K562 (cell line): Measurements from ENCODE around the gene RSPH1. TPM values are rescaled to one million over a fixed set of nuclear protein-coding genes. Genes with fewer than 3 reads are reported as not detected.

Experiments used
- ATAC-seq: fragments of 200-7000 bp; cut with Tn5 transposase; 3 replicates; pipeline ENCODE4 v1.9.1; 2020; ENCODE audit warnings: moderate library complexity
- BruUV-seq: library from RNA; stranded (reverse); fragments of 400-500 nt; replicated peaks from 2 replicates; lab custom pipeline; 2021; lab: Mats Ljungman, UMichigan
- CTCF ChIA-PET: fragments of 300-600 bp; formaldehyde crosslinking; extraction: SDS; loops from one replicate; lab custom pipeline; 2021; ENCODE audit warnings: low intra/inter-chr PET ratio; lab: Yijun Ruan, JAX
- POLR2A ChIA-PET: fragments of 300-600, 350-650 bp; sonication (Branson Sonifier 250); formaldehyde crosslinking; extraction: SDS; loops from one replicate; lab custom pipeline; 2021; ENCODE audit warnings: antibody characterized with exemption, inconsistent platforms; lab: Yijun Ruan, JAX
- DNase-seq, 4 experiments: peaks; one replicate each; pipeline versions ENCODE4 v3.0.0 to v3.0.0-alpha.2; 2011 to 2018; ENCODE audit warnings: low spot score in 3 of 4, mixed read lengths in 3 of 4; ENCODE audit errors: extremely low read depth in 1 of 4
- FAIRE-seq: peaks from 2 replicates; lab custom pipeline; 2011; peaks lifted over from hg19 to GRCh38; lab: Jason Lieb, UNC
- H2AFZ ChIP-seq: 2 replicates; pipeline ENCODE4 v1.6.0; 2011; ENCODE audit warnings: low read depth, low read length, control low read depth, inconsistent platforms
- H3K27ac ChIP-seq: fragments of 200-600 bp; 3 replicates; pipeline ENCODE4 v1.8.0; 2011; ENCODE audit warnings: low read depth, mild to moderate bottlenecking, control low read depth, inconsistent platforms, low read length, moderate library complexity, mixed read lengths; ENCODE audit errors: extremely low read depth
- H3K27me3 ChIP-seq, 2 experiments: fragments of 300-600 bp in 1 of 2; 2 replicates in 1 of 2; 3 replicates in 1 of 2; pipeline versions ENCODE4 v1.6.0 to v1.8.0; 2011; ENCODE audit warnings: inconsistent platforms in 2 of 2, low read length in 2 of 2, mild to moderate bottlenecking in 1 of 2, mixed read lengths in 1 of 2, moderate library complexity in 1 of 2; ENCODE audit not compliant: control insufficient read depth in 2 of 2, insufficient read depth in 2 of 2
- H3K36me3 ChIP-seq: fragments of 300-600 bp; 3 replicates; pipeline ENCODE4 v1.8.0; 2011; ENCODE audit warnings: mild to moderate bottlenecking, low read length, inconsistent platforms; ENCODE audit not compliant: control insufficient read depth, insufficient read depth
- H3K4me1 ChIP-seq, 2 experiments: fragments of 200-600 bp in 1 of 2; replicated peaks in 1 of 2; 2 replicates in 1 of 2; 3 replicates in 1 of 2; pipeline versions ENCODE4 v1.5.1 to v1.8.0; 2011; ENCODE audit warnings: inconsistent platforms in 2 of 2, low read length in 2 of 2, mild to moderate bottlenecking in 1 of 2, mixed read lengths in 1 of 2, moderate library complexity in 1 of 2; ENCODE audit not compliant: control insufficient read depth in 2 of 2, insufficient read depth in 2 of 2
- H3K4me2 ChIP-seq: 2 replicates; pipeline ENCODE4 v1.6.1; 2011; ENCODE audit warnings: low read length, control low read depth, inconsistent platforms, mixed read lengths; ENCODE audit not compliant: insufficient read depth
- H3K4me3 ChIP-seq: fragments of 200-600 bp; sonication (generic), shearing (Covaris generic); 2 replicates; pipeline ENCODE4 v1.5.1; 2016; ENCODE audit warnings: control low read depth, inconsistent platforms
- H3K79me2 ChIP-seq: fragments of 200-600 bp; 3 replicates; pipeline ENCODE4 v1.8.0; 2011; ENCODE audit warnings: low read length, inconsistent platforms; ENCODE audit not compliant: control insufficient read depth, insufficient read depth
- H3K9ac ChIP-seq, 2 experiments: 2 replicates each; pipeline versions ENCODE4 v1.6.0 to v1.6.1; 2011; ENCODE audit warnings: low read depth in 2 of 2, low read length in 2 of 2, control low read depth in 1 of 2, inconsistent platforms in 1 of 2, mild to moderate bottlenecking in 1 of 2, mixed read lengths in 1 of 2; ENCODE audit not compliant: insufficient read depth in 1 of 2
- H3K9me1 ChIP-seq: one replicate; pipeline ENCODE4 v1.6.0; 2011; ENCODE audit warnings: inconsistent platforms, mild to moderate bottlenecking, low read length, moderate library complexity; ENCODE audit not compliant: control insufficient read depth, insufficient read depth
- H3K9me3 ChIP-seq: replicated peaks from 2 replicates; pipeline ENCODE4 v1.5.1; 2011; ENCODE audit warnings: low read depth, low read length, inconsistent platforms; ENCODE audit not compliant: control insufficient read depth, insufficient read depth
- H4K20me1 ChIP-seq: replicated peaks from 2 replicates; pipeline ENCODE4 v1.6.1; 2011; ENCODE audit warnings: low read length, inconsistent platforms, mixed read lengths; ENCODE audit not compliant: control insufficient read depth, insufficient read depth
- ARID1B ChIP-seq: fragments of 450-650 bp; IDR thresholded peaks from 2 replicates; pipeline ENCODE4 v1.6.1; 2016; ENCODE audit warnings: antibody characterized with exemption, mild to moderate bottlenecking, inconsistent platforms
- ATF7 ChIP-seq: fragments of 450-650 bp; IDR thresholded peaks from 2 replicates; pipeline ENCODE4 v1.7.1; 2014; ENCODE audit warnings: mild to moderate bottlenecking, moderate library complexity
- EGR1 ChIP-seq: fragments of 450-650 bp; conservative IDR thresholded peaks from 2 replicates; pipeline ENCODE4 v1.6.1; 2017; ENCODE audit warnings: mild to moderate bottlenecking
- FOXJ2 ChIP-seq: fragments of 200-800 bp; sonication (Bioruptor generic); IDR thresholded peaks from 2 replicates; pipeline ENCODE4 v1.6.1; 2016; ENCODE audit warnings: missing genetic modification characterization, missing compliant biosample characterization
- RAD51 ChIP-seq: fragments of 450-650 bp; IDR thresholded peaks from 2 replicates; pipeline ENCODE4 v1.7.1; 2016; ENCODE audit warnings: low read depth, mild to moderate bottlenecking, borderline replicate concordance
- SP1 ChIP-seq: sonication (generic); formaldehyde crosslinking; IDR thresholded peaks from 2 replicates; pipeline ENCODE4 v1.8.1; 2022; ENCODE audit warnings: mild to moderate bottlenecking, missing genetic modification reagents
- TAL1 ChIP-seq: fragments of 450-650 bp; IDR thresholded peaks from 2 replicates; pipeline ENCODE4 v1.6.1; 2016; ENCODE audit warnings: mild to moderate bottlenecking
- ZNF24 ChIP-seq: fragments of 450-650 bp; IDR thresholded peaks from 2 replicates; pipeline ENCODE4 v1.6.1; 2016
- ZNF3 ChIP-seq: fragments of 250-450 bp; sonication (Bioruptor Pico); IDR thresholded peaks from 2 replicates; pipeline ENCODE4 v1.5.0; 2021; ENCODE audit warnings: mild to moderate bottlenecking, moderate library complexity
- ZNF444 ChIP-seq: fragments of 250-450 bp; sonication (Bioruptor Pico); IDR thresholded peaks from 2 replicates; pipeline ENCODE4 v1.4.0; 2020; ENCODE audit warnings: mild to moderate bottlenecking, moderate library complexity
- WGBS: fragments of 100-300 bp; shearing (Covaris generic); methylation state at CpG from one replicate; pipeline ENCODE4 v1.1.6; 2016; ENCODE audit warnings: low coverage, mixed read lengths; ENCODE audit not compliant: insufficient coverage; ENCODE audit errors: missing lambda C conversion rate; 5-methylcytosine and 5-hydroxymethylcytosine counted together
- in situ Hi-C: fragments of 300-500 bp; cut with MboI; formaldehyde crosslinking; loops from 4 replicates; pipeline ENCODE4 v1.15.0; 2018; ENCODE audit warnings: inconsistent platforms, mixed read lengths
- intact Hi-C: fragments of 100-400 bp; cut with micrococcal nuclease; formaldehyde crosslinking; loops from 2 replicates; pipeline ENCODE4 v1.14.2; 2022
- polyA plus RNA-seq, 8 experiments: library from polyadenylated mRNA; depleted of rRNA in 4 of 8; stranded (reverse) in 5 of 8; unstranded in 3 of 8; fragments of >200 nt; fragmentation: Nextera tagmentation in 2 of 8; fragmentation: Illumina TruSeq in 1 of 8; extraction: Ambion mirVana in 2 of 8; extraction: Trizol in 1 of 8; gene quantifications; 2 replicates each; pipeline versions ENCODE4 v1.2.1 to v1.2.3, GENCODE V29; 2011 to 2014; ENCODE audit warnings: inconsistent platforms in 1 of 8, missing spikeins in 1 of 8
- total RNA-seq, 7 experiments: library from RNA; depleted of rRNA in 6 of 7; stranded (reverse); fragments of >200 nt in 6 of 7; fragmentation: Illumina TruSeq in 2 of 7; extraction: Trizol in 2 of 7; gene quantifications; 2 replicates each; pipeline versions ENCODE4 v1.2.1 to v1.2.3, GENCODE V29; 2011 to 2021; ENCODE audit warnings: low replicate concordance in 1 of 7
- TF ChIP-seq, protein P1 (sequence below), 2 experiments: fragments of 150-350 bp in 1 of 2; IDR thresholded peaks; 2 replicates each; pipeline ENCODE4 v1.6.1; 2012 to 2016; ENCODE audit warnings: low read depth in 2 of 2, low read length in 2 of 2, mild to moderate bottlenecking in 1 of 2, moderate library complexity in 1 of 2
- TF ChIP-seq, protein P2 (sequence below): IDR thresholded peaks from 3 replicates; pipeline ENCODE4 v1.6.1; 2011; ENCODE audit warnings: borderline replicate concordance, mild to moderate bottlenecking, moderate library complexity; ENCODE audit not compliant: insufficient read length; ENCODE audit errors: extremely low read depth

The RSPH1 gene
- total and polyA plus RNA-seq, 9 of the 15 experiments (the other 6 are each of a cell fraction or from before 2014, with no cell fraction given): 0.17 TPM; not detected in 8

DNA sequence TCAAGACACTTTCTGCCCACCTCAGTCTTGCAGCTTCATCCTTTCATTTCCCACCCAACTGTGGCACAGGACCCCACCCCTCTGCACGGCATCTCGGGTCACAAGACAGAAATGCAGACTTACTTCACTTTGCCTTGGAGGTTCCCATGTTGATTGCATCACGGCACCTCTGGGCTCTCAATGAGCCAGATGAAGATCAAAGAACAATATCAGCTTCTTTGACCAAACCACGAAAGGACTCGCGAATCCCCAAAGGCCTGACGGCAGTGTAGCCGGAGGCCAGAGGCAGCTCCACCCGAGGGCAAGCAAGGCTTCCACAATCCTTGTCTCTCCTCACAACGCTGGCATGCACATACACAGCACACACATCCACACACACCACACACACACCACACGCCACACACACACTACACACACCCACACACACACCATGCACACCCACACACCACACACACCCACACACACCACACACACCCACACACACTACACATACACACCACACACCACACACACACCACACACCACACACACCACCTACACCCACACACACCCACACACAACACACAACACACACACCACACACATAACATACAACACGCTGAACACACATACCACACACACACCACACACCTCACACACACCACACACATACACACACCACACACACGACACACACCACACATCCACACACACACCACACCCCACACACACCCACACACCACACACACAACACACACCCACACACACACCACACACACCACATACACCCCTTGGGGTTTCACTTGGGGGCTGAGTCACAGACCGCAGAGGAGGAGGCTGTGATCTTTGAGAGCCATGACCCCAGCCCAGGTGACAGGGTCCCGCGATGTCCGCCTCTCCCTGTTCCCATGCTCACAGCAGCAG lies 56.5 kb downstream of the RSPH1 start (continued):
- TF ChIP-seq, protein P1, sequence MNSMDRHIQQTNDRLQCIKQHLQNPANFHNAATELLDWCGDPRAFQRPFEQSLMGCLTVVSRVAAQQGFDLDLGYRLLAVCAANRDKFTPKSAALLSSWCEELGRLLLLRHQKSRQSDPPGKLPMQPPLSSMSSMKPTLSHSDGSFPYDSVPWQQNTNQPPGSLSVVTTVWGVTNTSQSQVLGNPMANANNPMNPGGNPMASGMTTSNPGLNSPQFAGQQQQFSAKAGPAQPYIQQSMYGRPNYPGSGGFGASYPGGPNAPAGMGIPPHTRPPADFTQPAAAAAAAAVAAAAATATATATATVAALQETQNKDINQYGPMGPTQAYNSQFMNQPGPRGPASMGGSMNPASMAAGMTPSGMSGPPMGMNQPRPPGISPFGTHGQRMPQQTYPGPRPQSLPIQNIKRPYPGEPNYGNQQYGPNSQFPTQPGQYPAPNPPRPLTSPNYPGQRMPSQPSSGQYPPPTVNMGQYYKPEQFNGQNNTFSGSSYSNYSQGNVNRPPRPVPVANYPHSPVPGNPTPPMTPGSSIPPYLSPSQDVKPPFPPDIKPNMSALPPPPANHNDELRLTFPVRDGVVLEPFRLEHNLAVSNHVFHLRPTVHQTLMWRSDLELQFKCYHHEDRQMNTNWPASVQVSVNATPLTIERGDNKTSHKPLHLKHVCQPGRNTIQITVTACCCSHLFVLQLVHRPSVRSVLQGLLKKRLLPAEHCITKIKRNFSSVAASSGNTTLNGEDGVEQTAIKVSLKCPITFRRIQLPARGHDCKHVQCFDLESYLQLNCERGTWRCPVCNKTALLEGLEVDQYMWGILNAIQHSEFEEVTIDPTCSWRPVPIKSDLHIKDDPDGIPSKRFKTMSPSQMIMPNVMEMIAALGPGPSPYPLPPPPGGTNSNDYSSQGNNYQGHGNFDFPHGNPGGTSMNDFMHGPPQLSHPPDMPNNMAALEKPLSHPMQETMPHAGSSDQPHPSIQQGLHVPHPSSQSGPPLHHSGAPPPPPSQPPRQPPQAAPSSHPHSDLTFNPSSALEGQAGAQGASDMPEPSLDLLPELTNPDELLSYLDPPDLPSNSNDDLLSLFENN (IDR thresholded peaks at IDR 0.05; ENCODE audit: low read depth in 2 of 2, low read length in 2 of 2): no peak
- TF ChIP-seq ZNF24 (no peak), EGR1 (peak; percentile 93)

DNA sequence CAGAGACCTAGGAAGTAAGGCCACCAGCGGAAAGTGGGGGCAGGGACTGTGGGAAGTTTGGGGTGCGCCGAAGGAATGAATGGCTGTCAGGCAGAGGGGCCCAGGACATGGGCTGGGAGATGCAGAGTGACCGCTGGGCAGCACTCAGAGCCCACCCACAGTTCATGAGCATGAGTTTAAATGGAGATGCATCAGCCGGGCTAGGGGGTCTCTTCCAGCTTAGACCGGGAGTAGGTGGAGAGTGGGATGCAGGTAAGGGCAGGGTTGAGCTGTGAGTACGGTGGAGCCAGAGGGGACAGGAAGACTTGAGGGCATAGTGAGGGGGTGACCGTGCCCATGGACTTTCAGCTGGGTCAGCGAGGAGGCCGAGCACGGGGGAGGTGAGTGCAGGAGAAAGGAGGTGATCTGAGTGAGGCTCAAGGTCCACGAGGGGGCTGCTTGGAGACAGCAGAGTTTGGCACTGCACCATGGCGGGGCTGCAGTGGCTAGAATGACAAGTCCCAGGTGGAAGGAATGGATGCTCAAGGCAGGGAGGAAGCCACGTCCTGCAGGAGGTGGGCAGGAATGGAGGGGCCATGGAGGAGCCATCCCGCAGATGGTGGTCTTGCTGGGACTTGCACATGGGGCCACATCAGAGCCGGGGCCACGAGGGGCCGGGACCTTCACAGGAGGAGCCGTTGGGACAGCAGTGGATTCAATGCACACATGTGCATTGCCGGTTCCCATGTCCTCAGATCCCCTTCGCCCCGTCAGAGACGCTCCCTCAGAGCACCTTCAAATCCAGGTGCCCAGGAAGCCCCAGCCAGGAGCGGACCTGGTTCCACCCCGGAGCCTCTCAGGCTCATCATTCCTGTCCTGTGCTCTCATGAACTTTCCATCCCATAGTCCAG lies 57.5 kb downstream of the RSPH1 start:
- Histone ChIP-seq H3K9me3 (no peaks in the 10 kb centered on the region), H3K36me3 (no peaks in the 10 kb centered on the region), H3K27me3 (peaks cover 0 to 4% of the 10 kb centered on the region in 2 experiments; a peak in 2 of 5 replicates), H2AFZ (no peak overlapping the region), H3K27ac (no peak overlapping the region), H3K4me1 (peaks cover 7 to 10% of the 10 kb centered on the region in 2 experiments; a peak in 3 of 5 replicates), H3K9ac (no peak overlapping the region; a peak in 1 of 4 replicates), H3K79me2 (no peaks in the 10 kb centered on the region), H3K4me3 (no peak overlapping the region), H3K9me1 (no peaks in the 10 kb centered on the region), H4K20me1 (peaks cover 3% of the 10 kb centered on the region; the same call in 1 of the 2 replicates), H3K4me2 (no peak overlapping the region)
- no peak for ATAC-seq
- no TSS peak for BruUV-seq
- CTCF ChIA-PET: no interaction called here
- DNase-seq: no peak
- 26% methylated on average over 25 of the region's 25 CpGs for WGBS
- POLR2A ChIA-PET: interaction anchor here (0.5 kb wide), 1 partner anchor 147 kb away, joined by 3 read pairs; no protein-coding TSS in a partner anchor
- in situ Hi-C loops: no loop called here
- intact Hi-C loops: no loop called here
- FAIRE-seq: no peak
- TF ChIP-seq, protein P2, sequence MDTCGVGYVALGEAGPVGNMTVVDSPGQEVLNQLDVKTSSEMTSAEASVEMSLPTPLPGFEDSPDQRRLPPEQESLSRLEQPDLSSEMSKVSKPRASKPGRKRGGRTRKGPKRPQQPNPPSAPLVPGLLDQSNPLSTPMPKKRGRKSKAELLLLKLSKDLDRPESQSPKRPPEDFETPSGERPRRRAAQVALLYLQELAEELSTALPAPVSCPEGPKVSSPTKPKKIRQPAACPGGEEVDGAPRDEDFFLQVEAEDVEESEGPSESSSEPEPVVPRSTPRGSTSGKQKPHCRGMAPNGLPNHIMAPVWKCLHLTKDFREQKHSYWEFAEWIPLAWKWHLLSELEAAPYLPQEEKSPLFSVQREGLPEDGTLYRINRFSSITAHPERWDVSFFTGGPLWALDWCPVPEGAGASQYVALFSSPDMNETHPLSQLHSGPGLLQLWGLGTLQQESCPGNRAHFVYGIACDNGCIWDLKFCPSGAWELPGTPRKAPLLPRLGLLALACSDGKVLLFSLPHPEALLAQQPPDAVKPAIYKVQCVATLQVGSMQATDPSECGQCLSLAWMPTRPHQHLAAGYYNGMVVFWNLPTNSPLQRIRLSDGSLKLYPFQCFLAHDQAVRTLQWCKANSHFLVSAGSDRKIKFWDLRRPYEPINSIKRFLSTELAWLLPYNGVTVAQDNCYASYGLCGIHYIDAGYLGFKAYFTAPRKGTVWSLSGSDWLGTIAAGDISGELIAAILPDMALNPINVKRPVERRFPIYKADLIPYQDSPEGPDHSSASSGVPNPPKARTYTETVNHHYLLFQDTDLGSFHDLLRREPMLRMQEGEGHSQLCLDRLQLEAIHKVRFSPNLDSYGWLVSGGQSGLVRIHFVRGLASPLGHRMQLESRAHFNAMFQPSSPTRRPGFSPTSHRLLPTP: no peak
- TF ChIP-seq RAD51: no peak
- TF ChIP-seq ZNF444 (CRISPR knock-in tag): no peak
- no peak for TF ChIP-seq SP1 (CRISPR knock-in tag)
- TF ChIP-seq ZNF3: no peak
- TF ChIP-seq ARID1B: no peak
- no peak for TF ChIP-seq TAL1
- no peak for TF ChIP-seq ATF7
- TF ChIP-seq FOXJ2: no peak
